AG04449 (cell line): ENCODE results near the gene DLX4.

ENCODE experiments used
- CTCF ChIA-PET: fragments of 350-600 bp; formaldehyde crosslinking; extraction: SDS; loops from one replicate; lab custom pipeline; 2021; ENCODE audit warnings: antibody characterized with exemption; lab: Yijun Ruan, JAX
- POLR2A ChIA-PET: fragments of 400-600, 350-600 bp; formaldehyde crosslinking; extraction: SDS; loops from one replicate; lab custom pipeline; 2020; ENCODE audit warnings: antibody characterized with exemption, inconsistent platforms; lab: Yijun Ruan, JAX
- DNase-seq: peaks from one replicate; pipeline ENCODE4 v3.0.0-alpha.2; 2010; ENCODE audit warnings: low read depth, low spot score
- H3K4me3 ChIP-seq: 2 replicates; pipeline ENCODE4 v1.5.1; 2011; ENCODE audit warnings: low read depth, mild to moderate bottlenecking, control low read depth, low read length
- TF ChIP-seq, protein P1 (sequence below): IDR thresholded peaks from one replicate; pipeline ENCODE4 v1.5.1; 2011; ENCODE audit warnings: mild to moderate bottlenecking, moderate library complexity, low read length, control low read depth, inconsistent platforms; ENCODE audit not compliant: insufficient read depth; ENCODE audit errors: missing control alignments

DLX4 gene

GRCh38 chr17:49977463-49978389, 8.7 kb downstream of the DLX4 start:
- TF ChIP-seq, protein P1, sequence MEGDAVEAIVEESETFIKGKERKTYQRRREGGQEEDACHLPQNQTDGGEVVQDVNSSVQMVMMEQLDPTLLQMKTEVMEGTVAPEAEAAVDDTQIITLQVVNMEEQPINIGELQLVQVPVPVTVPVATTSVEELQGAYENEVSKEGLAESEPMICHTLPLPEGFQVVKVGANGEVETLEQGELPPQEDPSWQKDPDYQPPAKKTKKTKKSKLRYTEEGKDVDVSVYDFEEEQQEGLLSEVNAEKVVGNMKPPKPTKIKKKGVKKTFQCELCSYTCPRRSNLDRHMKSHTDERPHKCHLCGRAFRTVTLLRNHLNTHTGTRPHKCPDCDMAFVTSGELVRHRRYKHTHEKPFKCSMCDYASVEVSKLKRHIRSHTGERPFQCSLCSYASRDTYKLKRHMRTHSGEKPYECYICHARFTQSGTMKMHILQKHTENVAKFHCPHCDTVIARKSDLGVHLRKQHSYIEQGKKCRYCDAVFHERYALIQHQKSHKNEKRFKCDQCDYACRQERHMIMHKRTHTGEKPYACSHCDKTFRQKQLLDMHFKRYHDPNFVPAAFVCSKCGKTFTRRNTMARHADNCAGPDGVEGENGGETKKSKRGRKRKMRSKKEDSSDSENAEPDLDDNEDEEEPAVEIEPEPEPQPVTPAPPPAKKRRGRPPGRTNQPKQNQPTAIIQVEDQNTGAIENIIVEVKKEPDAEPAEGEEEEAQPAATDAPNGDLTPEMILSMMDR: no peak
- POLR2A ChIA-PET: no interaction called here
- DNase-seq: no peak
- CTCF ChIA-PET: interaction anchor here (0.6 to 19.3 kb wide), 13 partner anchors 9 to 359 kb away, joined by 3 to 266 read pairs (median 4); partner anchors contain the start of gene DLX3
- H3K4me3 ChIP-seq: no peak overlapping the region

DNA sequence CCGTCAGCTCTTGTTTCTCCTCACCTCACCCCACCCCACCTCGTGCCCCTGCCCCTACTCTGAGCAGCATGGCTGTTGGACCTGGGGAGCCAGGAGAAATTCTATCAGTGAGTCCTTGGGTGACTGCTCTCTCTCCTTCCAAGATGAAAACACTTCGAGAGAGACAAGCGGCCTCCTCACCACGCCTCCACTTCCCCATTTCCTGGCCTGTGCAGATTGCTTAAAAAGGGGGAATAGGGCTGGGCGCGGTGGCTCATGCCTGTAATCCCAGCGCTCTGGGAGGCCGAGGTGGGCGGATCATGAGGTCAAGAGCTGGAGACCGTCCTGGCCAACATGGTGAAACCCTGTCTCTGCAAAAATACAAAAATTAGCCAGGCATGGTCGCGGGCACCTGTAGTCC, 9.5 kb downstream of the DLX4 start:
- no peak overlapping the region for H3K4me3 ChIP-seq
- CTCF ChIA-PET: interaction anchor here (0.7 to 19.3 kb wide), 13 partner anchors 8 to 197 kb away, joined by 3 to 266 read pairs (median 4); partner anchors contain the start of gene DLX3
- no peak for DNase-seq
- TF ChIP-seq, protein P1: no peak
- POLR2A ChIA-PET: no interaction called here

- no peak for DNase-seq
- TF ChIP-seq, protein P1: no peak
- H3K4me3 ChIP-seq: no peak overlapping the region
- ChIA-PET POLR2A (no interaction called here), CTCF (interaction anchor here (0.6 to 19.3 kb wide), 9 partner anchors 9 to 751 kb away, joined by 3 to 266 read pairs (median 4); partner anchors contain the start of gene DLX3)
These were observed 10.9 kb downstream of the DLX4 start for GRCh38 chr17:49979748-49980479.

DNA sequence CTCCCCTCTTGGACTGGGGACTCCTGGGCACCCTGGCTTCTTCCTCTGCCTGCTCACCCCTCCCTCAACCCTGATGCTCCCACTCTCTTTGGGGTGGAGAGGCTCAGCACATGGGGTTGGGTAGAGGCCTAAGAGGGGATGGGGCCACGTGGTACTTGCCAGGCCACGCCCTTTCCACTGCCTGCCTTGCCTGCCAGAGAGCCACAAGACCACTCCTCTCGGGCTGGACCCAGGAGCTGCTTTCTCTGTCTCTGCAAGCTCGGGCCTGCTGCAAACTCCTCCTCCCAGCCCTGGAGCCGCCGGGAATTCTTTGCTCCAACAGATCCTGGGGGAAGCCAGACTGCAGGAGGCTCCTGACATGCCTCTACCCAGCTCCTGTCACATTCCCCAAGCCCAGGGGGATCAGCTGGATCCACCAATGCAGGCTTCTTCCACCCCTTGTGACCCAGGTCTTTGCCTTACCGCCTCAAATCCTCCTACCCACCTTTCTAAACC, 11.8 kb downstream of the DLX4 start:
- TF ChIP-seq, protein P1: no peak
- POLR2A ChIA-PET: no interaction called here
- no peak for DNase-seq

DNA sequence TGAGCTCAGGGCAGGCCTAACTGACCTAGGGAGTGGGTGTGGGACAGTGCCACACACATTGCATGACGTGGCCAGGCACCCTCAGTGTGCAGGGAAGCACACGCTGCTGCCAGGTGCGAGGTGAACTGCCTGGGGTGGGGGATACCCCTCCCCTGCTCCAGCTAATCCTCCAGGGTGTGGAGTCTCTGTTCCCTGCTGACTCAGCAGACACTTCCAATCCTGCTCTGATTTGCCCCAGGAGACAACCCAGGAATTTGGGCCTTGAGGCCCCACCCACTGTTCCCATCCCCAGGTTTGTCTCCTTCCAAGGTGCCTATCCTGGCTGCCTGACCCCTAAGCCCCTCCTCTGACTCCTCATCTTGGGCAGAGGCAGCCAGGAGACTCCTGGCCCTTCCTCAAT, 15.3 kb downstream of the DLX4 start:
- TF ChIP-seq, protein P1: no peak
- CTCF ChIA-PET: interaction anchor here (1.3 to 19.3 kb wide), 3 partner anchors 13 to 123 kb away, joined by 4 to 266 read pairs (median 6); partner anchors contain the start of gene DLX3
- POLR2A ChIA-PET: no interaction called here
- H3K4me3 ChIP-seq: no peak overlapping the region
- DNase-seq: no peak

More for the DNA sequence above, 11.8 kb downstream of the DLX4 start:
- H3K4me3 ChIP-seq: no peak overlapping the region
- CTCF ChIA-PET: interaction anchor here (3.7 to 19.3 kb wide), 2 partner anchors 16 to 29 kb away, joined by 19 to 266 read pairs; partner anchors contain the start of gene DLX3
